ENCODE results near the gene MINK1. TPM values are rescaled to one million over a fixed set of nuclear protein-coding genes. Genes with fewer than 3 reads are reported as not detected.
A peak's percentile ranks its signal among the peaks of the same experiment; 100 is the strongest.
"Not testable (repeated sequence)": the region's sequence is repeated elsewhere in the genome, so short reads cannot be mapped to it uniquely, and the experiment has no call there.

MINK1 gene
- total RNA-seq, 1 donor from 2014 or later, result 26.2 TPM

GRCh38 chr17:4920351-4921048 is 87.4 kb downstream of the MINK1 start:
- no peaks in the 10 kb centered on the region for H3K79me2 ChIP-seq (ENCODE audit: low read depth)
- H3K27ac ChIP-seq, result no peak overlapping the region
- Mint-ChIP-seq H3K9me3 (no peaks in the 10 kb centered on the region), H3K4me3 (no peak overlapping the region), H3K27ac (no peak overlapping the region), H3K36me3 (no peaks in the 10 kb centered on the region), H3K27me3 (ENCODE audit: insufficient read depth, low read depth) (peaks cover 3% of the 10 kb centered on the region), H3K4me1 (peaks cover 3% of the 10 kb centered on the region)
- H3K9ac ChIP-seq, result no peak overlapping the region
- no peak overlapping the region for H2AFZ ChIP-seq (replicated peaks)
- H3K4me2 ChIP-seq, result no peak overlapping the region
- no peaks in the 10 kb centered on the region for H3F3A ChIP-seq (ENCODE audit: low read depth)
- no peak for DNase-seq (ENCODE audit: low spot score)
- H3K4me1 ChIP-seq, result no peaks in the 10 kb centered on the region
- TF ChIP-seq EZH2 (IDR thresholded peaks at IDR 0.05), result no peak
- TF ChIP-seq EZH2phosphoT487 (IDR thresholded peaks at IDR 0.05), result no peak
- no peak for TF ChIP-seq CTCF (IDR thresholded peaks at IDR 0.05)
- H3K9me3 ChIP-seq (ENCODE audit: low read depth), result no peaks in the 10 kb centered on the region
- H3K4me3 ChIP-seq, result no peak overlapping the region
- no peaks in the 10 kb centered on the region for H3K36me3 ChIP-seq
- H3K27me3 ChIP-seq, result no peaks in the 10 kb centered on the region
- no peaks in the 10 kb centered on the region for H4K20me1 ChIP-seq (ENCODE audit: low read depth)

GRCh38 chr17:4921320-4921719 is 88.2 kb downstream of the MINK1 start:
- no peak overlapping the region for H3K27ac Mint-ChIP-seq
- no peak overlapping the region for H3K4me3 Mint-ChIP-seq

DNA sequence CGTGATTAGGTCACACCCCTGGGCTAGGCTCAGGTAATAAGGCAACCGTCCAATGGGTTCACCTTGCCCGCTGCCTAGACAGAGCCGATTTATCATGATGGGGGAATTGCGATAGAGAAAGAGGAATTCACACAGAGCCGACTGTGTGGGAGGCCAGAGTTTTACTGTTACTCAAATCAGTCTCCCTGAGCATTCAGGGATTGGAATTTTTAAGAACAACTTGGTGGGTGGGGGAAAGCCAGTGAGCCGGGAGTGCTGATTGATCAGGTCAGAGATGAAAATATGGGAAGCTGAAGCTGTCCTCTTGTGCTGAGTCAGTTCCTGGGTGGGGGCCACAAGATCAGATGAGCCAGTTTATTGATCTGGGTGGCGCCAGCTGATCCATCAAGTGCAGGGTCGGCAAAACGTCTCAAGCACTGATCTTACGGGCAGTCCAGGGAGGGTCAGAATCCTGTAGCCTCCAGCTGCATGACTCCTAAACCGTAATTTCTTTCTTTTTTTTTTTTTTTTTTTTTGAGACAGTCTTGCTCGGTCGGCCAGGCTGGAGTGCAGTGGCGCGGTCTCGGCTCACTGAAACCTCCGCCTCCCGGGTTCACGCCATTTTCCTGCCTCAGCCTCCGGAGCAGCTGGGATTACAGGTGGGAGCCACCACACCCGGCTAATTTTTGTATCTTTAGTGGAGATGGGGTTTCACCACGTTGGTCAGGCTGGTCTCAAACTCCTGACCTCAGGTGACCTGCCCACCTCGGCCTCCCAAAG is 93.6 kb downstream of the MINK1 start:
- H4K20me1 ChIP-seq (ENCODE audit: low read depth); H3F3A ChIP-seq (ENCODE audit: low read depth); H3K4me1 ChIP-seq; H3K4me3 Mint-ChIP-seq; H3K27ac ChIP-seq; H3K27me3 Mint-ChIP-seq (ENCODE audit: insufficient read depth, low read depth); H2AFZ ChIP-seq (replicated peaks); H3K9me3 Mint-ChIP-seq; H3K9ac ChIP-seq; H3K4me3 ChIP-seq; H3K9me3 ChIP-seq (ENCODE audit: low read depth); H3K79me2 ChIP-seq (ENCODE audit: low read depth); H3K4me1 Mint-ChIP-seq; DNase-seq (ENCODE audit: low spot score); H3K27me3 ChIP-seq; H3K4me2 ChIP-seq; H3K36me3 ChIP-seq: not testable (repeated sequence)
- H3K27ac Mint-ChIP-seq, result peak overlapping the region; percentile 17
- H3K36me3 Mint-ChIP-seq, result peaks cover 13% of the 10 kb centered on the region

More at GRCh38 chr17:4921320-4921719, 88.2 kb downstream of the MINK1 start:
- H3K36me3 ChIP-seq, result no peaks in the 10 kb centered on the region
- H3K79me2 ChIP-seq (ENCODE audit: low read depth), result no peaks in the 10 kb centered on the region
- no peak overlapping the region for H2AFZ ChIP-seq (replicated peaks)
- TF ChIP-seq EZH2phosphoT487 (IDR thresholded peaks at IDR 0.05), result no peak
- TF ChIP-seq CTCF (IDR thresholded peaks at IDR 0.05), result no peak
- TF ChIP-seq EZH2 (IDR thresholded peaks at IDR 0.05), result no peak
- no peaks in the 10 kb centered on the region for H3K9me3 ChIP-seq (ENCODE audit: low read depth)
- Mint-ChIP-seq H3K9me3 (no peaks in the 10 kb centered on the region), H3K27me3 (ENCODE audit: insufficient read depth, low read depth) (peaks cover 3% of the 10 kb centered on the region), H3K4me1 (peaks cover 3% of the 10 kb centered on the region), H3K36me3 (no peaks in the 10 kb centered on the region)
- H3K4me3 ChIP-seq, result no peak overlapping the region
- DNase-seq (ENCODE audit: low spot score), result no peak
- no peaks in the 10 kb centered on the region for H3K4me1 ChIP-seq
- H3K9ac ChIP-seq, result no peak overlapping the region
- H3K27ac ChIP-seq, result no peak overlapping the region
- H4K20me1 ChIP-seq (ENCODE audit: low read depth), result no peaks in the 10 kb centered on the region
- no peak overlapping the region for H3K4me2 ChIP-seq
- H3K27me3 ChIP-seq, result no peaks in the 10 kb centered on the region
- no peaks in the 10 kb centered on the region for H3F3A ChIP-seq (ENCODE audit: low read depth)

GRCh38 chr17:4928881-4929280 is 95.7 kb downstream of the MINK1 start:
- no peak overlapping the region for H3K27ac Mint-ChIP-seq
- H3K4me3 ChIP-seq, result no peak overlapping the region
- no peak for TF ChIP-seq CTCF (IDR thresholded peaks at IDR 0.05)
- no peak for TF ChIP-seq EZH2 (IDR thresholded peaks at IDR 0.05)
- TF ChIP-seq EZH2phosphoT487 (IDR thresholded peaks at IDR 0.05), result no peak

More at GRCh38 chr17:4928881-4929280, 95.7 kb downstream of the MINK1 start:
- Histone ChIP-seq H3K4me2 (no peak overlapping the region), H3K9me3 (ENCODE audit: low read depth) (no peaks in the 10 kb centered on the region), H3F3A (ENCODE audit: low read depth) (peaks cover 3% of the 10 kb centered on the region), H4K20me1 (ENCODE audit: low read depth) (no peaks in the 10 kb centered on the region), H3K4me1 (no peaks in the 10 kb centered on the region), H3K79me2 (ENCODE audit: low read depth) (no peaks in the 10 kb centered on the region), H3K27ac (no peak overlapping the region), H2AFZ (replicated peaks) (no peak overlapping the region), H3K27me3 (no peaks in the 10 kb centered on the region), H3K36me3 (no peaks in the 10 kb centered on the region), H3K9ac (no peak overlapping the region)
- peaks cover 2% of the 10 kb centered on the region for H3K4me1 Mint-ChIP-seq
- peaks cover 18% of the 10 kb centered on the region for H3K36me3 Mint-ChIP-seq
- no peak for DNase-seq (ENCODE audit: low spot score)
- H3K9me3 Mint-ChIP-seq, result no peaks in the 10 kb centered on the region
- H3K27me3 Mint-ChIP-seq (ENCODE audit: insufficient read depth, low read depth), result peaks cover 6% of the 10 kb centered on the region
- no peak overlapping the region for H3K4me3 Mint-ChIP-seq
